ENCODE measurements around the gene CD38.

GRCh38 chr4:15870921-15871664 is 93.0 kb downstream of the CD38 start:
- TF ChIP-seq EZH2phosphoT487 (IDR thresholded peaks at IDR 0.05; ENCODE audit: borderline replicate concordance, low read length) (no peak), CTCF (conservative IDR thresholded peaks at IDR 0.05; ENCODE audit: low read depth, low read length) (no peak)
